ENCODE data around the gene DPM2.
A peak's percentile ranks its signal among the peaks of the same experiment; 100 is the strongest.

The DPM2 gene

GRCh38 chr9:127946728-127947127, 9.1 kb upstream of the DPM2 start:
- ChIA-PET POLR2A (no interaction called here), CTCF (interaction anchor here (6.7 to 14.3 kb wide), 2 partner anchors 87 to 169 kb away, joined by 149 to 173 read pairs; no protein-coding TSS in a partner anchor)
- H3K4me3 ChIP-seq (ENCODE audit: low read depth, low read length) = no peak overlapping the region
- no peak for DNase-seq (ENCODE audit: low read depth, low spot score)
- no peak for TF ChIP-seq CTCF (IDR thresholded peaks at IDR 0.05; ENCODE audit: insufficient read depth, low read length, missing control alignments)

- H3K4me3 ChIP-seq (ENCODE audit: low read depth, low read length) = no peak overlapping the region
- DNase-seq (ENCODE audit: low read depth, low spot score) = no peak
- ChIA-PET POLR2A (no interaction called here), CTCF (interaction anchor here (6.5 to 14.3 kb wide), 3 partner anchors 88 to 170 kb away, joined by 131 to 173 read pairs (median 149); no protein-coding TSS in a partner anchor)
- TF ChIP-seq CTCF (IDR thresholded peaks at IDR 0.05; ENCODE audit: insufficient read depth, low read length, missing control alignments) = no peak
Observed at GRCh38 chr9:127945942-127946341, 8.3 kb upstream of the DPM2 start.

- CTCF ChIA-PET = interaction anchor here (6.5 to 14.3 kb wide), 4 partner anchors 11 to 170 kb away, joined by 131 to 226 read pairs (median 161); no protein-coding TSS in a partner anchor
- no peak for TF ChIP-seq CTCF (IDR thresholded peaks at IDR 0.05; ENCODE audit: insufficient read depth, low read length, missing control alignments)
- no peak overlapping the region for H3K4me3 ChIP-seq (ENCODE audit: low read depth, low read length)
- no peak for DNase-seq (ENCODE audit: low read depth, low spot score)
- POLR2A ChIA-PET = no interaction called here
Observed at GRCh38 chr9:127945338-127945737, 7.7 kb upstream of the DPM2 start.

GRCh38 chr9:127944586-127945218, 7.0 kb upstream of the DPM2 start:
- no peak for DNase-seq (ENCODE audit: low read depth, low spot score)
- POLR2A ChIA-PET = no interaction called here
- CTCF ChIA-PET = interaction anchor here (1.2 to 14.3 kb wide), 21 partner anchors 11 to 171 kb away, joined by 3 to 226 read pairs (median 18); partner anchors contain the start of gene EEIG1
- no peak overlapping the region for H3K4me3 ChIP-seq (ENCODE audit: low read depth, low read length)
- TF ChIP-seq CTCF (IDR thresholded peaks at IDR 0.05; ENCODE audit: insufficient read depth, low read length, missing control alignments) = no peak

- ChIA-PET CTCF (interaction anchor here (0.7 to 14.3 kb wide), 40 partner anchors 10 to 185 kb away, joined by 3 to 226 read pairs (median 8); partner anchors contain the start of genes EEIG1, NAIF1, PIP5KL1 and SLC25A25), POLR2A (interaction anchor here (0.7 kb wide), 1 partner anchor 156 kb away, joined by 3 read pairs; no protein-coding TSS in a partner anchor)
Observed at GRCh38 chr9:127943731-127944144, 6.1 kb upstream of the DPM2 start.

More at GRCh38 chr9:127943731-127944144, 6.1 kb upstream of the DPM2 start:
- TF ChIP-seq CTCF (IDR thresholded peaks at IDR 0.05; ENCODE audit: insufficient read depth, low read length, missing control alignments) = peak; percentile 98
- no peak overlapping the region for H3K4me3 ChIP-seq (ENCODE audit: low read depth, low read length)
- DNase-seq (ENCODE audit: low read depth, low spot score) = no peak
